ENCODE results near the gene P2RX2.
A peak's percentile ranks its signal among the peaks of the same experiment; 100 is the strongest.

The P2RX2 gene

GRCh38 chr12:132604668-132605441, 13.7 kb upstream of the P2RX2 start:
- Mint-ChIP-seq H3K27ac (no peak overlapping the region), H3K4me1 (peaks cover 30% of the 10 kb centered on the region), H3K9me3 (no peaks in the 10 kb centered on the region), H3K4me3 (no peak overlapping the region), H3K36me3 (no peaks in the 10 kb centered on the region)
- no peak for ATAC-seq
- no peak for DNase-seq (ENCODE audit: low spot score in 2 of 2)

GRCh38 chr12:132605892-132606291, 12.7 kb upstream of the P2RX2 start:
- Mint-ChIP-seq H3K9me3 (no peaks in the 10 kb centered on the region), H3K4me1 (peaks cover 31% of the 10 kb centered on the region), H3K4me3 (no peak overlapping the region), H3K36me3 (no peaks in the 10 kb centered on the region), H3K27ac (no peak overlapping the region)
- ATAC-seq (no peak), DNase-seq (ENCODE audit: low spot score in 2 of 2) (no peak)

- no peak overlapping the region for H3K4me3 Mint-ChIP-seq
- DNase-seq (ENCODE audit: low spot score in 2 of 2) (no peak), ATAC-seq (no peak)
- no peak overlapping the region for H3K27ac Mint-ChIP-seq
- no peaks in the 10 kb centered on the region for H3K9me3 Mint-ChIP-seq
- no peaks in the 10 kb centered on the region for H3K36me3 Mint-ChIP-seq
- peaks cover 28% of the 10 kb centered on the region for H3K4me1 Mint-ChIP-seq
Observed at GRCh38 chr12:132606466-132606865, 12.1 kb upstream of the P2RX2 start.

- no peak for ATAC-seq
- no peak for DNase-seq (ENCODE audit: low spot score in 2 of 2)
- Mint-ChIP-seq H3K36me3 (no peaks in the 10 kb centered on the region), H3K27ac (no peak overlapping the region), H3K4me3 (no peak overlapping the region), H3K4me1 (peaks cover 28% of the 10 kb centered on the region), H3K9me3 (no peaks in the 10 kb centered on the region)
Observed at GRCh38 chr12:132606927-132607326, 11.6 kb upstream of the P2RX2 start.

- DNase-seq (ENCODE audit: low spot score in 2 of 2) (no peak), ATAC-seq (no peak)
- H3K4me3 Mint-ChIP-seq, result no peak overlapping the region
Observed at GRCh38 chr12:132608231-132609171, 10.1 kb upstream of the P2RX2 start.

GRCh38 chr12:132610051-132610759, 8.4 kb upstream of the P2RX2 start, which contains the start of gene LRCOL1:
Gene LRCOL1, minus strand, starts transcription at chr12:132610582. Its CDS starts 4,331 bp downstream, at chr12:132606251.
- Mint-ChIP-seq H3K4me1 (peaks cover 33% of the 10 kb centered on the region), H3K4me3 (peak within 1 kb of the TSS; percentile 15), H3K9me3 (no peaks in the 10 kb centered on the region), H3K36me3 (no peaks in the 10 kb centered on the region), H3K27ac (no peak within 1 kb of the TSS)
- no peak for ATAC-seq
- DNase-seq (ENCODE audit: low spot score in 2 of 2), result no peak

More at GRCh38 chr12:132608231-132609171, 10.1 kb upstream of the P2RX2 start:
- no peak overlapping the region for H3K27ac Mint-ChIP-seq
- H3K4me1 Mint-ChIP-seq, result peaks cover 28% of the 10 kb centered on the region
- H3K9me3 Mint-ChIP-seq, result no peaks in the 10 kb centered on the region
- H3K36me3 Mint-ChIP-seq, result no peaks in the 10 kb centered on the region

- Mint-ChIP-seq H3K9me3 (no peaks in the 10 kb centered on the region), H3K4me1 (peaks cover 37% of the 10 kb centered on the region), H3K27ac (no peak overlapping the region), H3K36me3 (no peaks in the 10 kb centered on the region), H3K4me3 (no peak overlapping the region)
- DNase-seq (ENCODE audit: low spot score in 2 of 2) (no peak), ATAC-seq (no peak)
Observed at GRCh38 chr12:132610866-132611602, 7.5 kb upstream of the P2RX2 start.

- Mint-ChIP-seq H3K36me3 (no peaks in the 10 kb centered on the region), H3K4me1 (peaks cover 34% of the 10 kb centered on the region), H3K4me3 (no peak overlapping the region), H3K9me3 (no peaks in the 10 kb centered on the region), H3K27ac (no peak overlapping the region)
- ATAC-seq (no peak), DNase-seq (ENCODE audit: low spot score in 2 of 2) (no peak)
Observed at GRCh38 chr12:132611620-132612019, 7.0 kb upstream of the P2RX2 start.

- Mint-ChIP-seq H3K27ac (no peak overlapping the region), H3K9me3 (no peaks in the 10 kb centered on the region), H3K36me3 (no peaks in the 10 kb centered on the region), H3K4me1 (peaks cover 28% of the 10 kb centered on the region), H3K4me3 (no peak overlapping the region)
- ATAC-seq, result no peak
- no peak for DNase-seq (ENCODE audit: low spot score in 2 of 2)
Observed at GRCh38 chr12:132614029-132614428, 4.5 kb upstream of the P2RX2 start.

GRCh38 chr12:132614861-132615578, 3.6 kb upstream of the P2RX2 start:
- peaks cover 27% of the 10 kb centered on the region for H3K4me1 Mint-ChIP-seq
- H3K27ac Mint-ChIP-seq, result no peak overlapping the region
- H3K9me3 Mint-ChIP-seq, result no peaks in the 10 kb centered on the region
- H3K4me3 Mint-ChIP-seq, result no peak overlapping the region
- H3K36me3 Mint-ChIP-seq, result no peaks in the 10 kb centered on the region
- peak; percentile 67 to 87 for DNase-seq (ENCODE audit: low spot score in 2 of 2)
- peak; percentile 87 for ATAC-seq

- no peaks in the 10 kb centered on the region for H3K36me3 Mint-ChIP-seq
- no peak overlapping the region for H3K4me3 Mint-ChIP-seq
- peaks cover 22% of the 10 kb centered on the region for H3K4me1 Mint-ChIP-seq
- H3K9me3 Mint-ChIP-seq, result no peaks in the 10 kb centered on the region
- no peak overlapping the region for H3K27ac Mint-ChIP-seq
- no peak for ATAC-seq
- DNase-seq (ENCODE audit: low spot score in 2 of 2), result no peak
Observed at GRCh38 chr12:132615579-132616038, 3.0 kb upstream of the P2RX2 start.

- peak overlapping the region; percentile 4 for H3K4me3 Mint-ChIP-seq
- peaks cover 6% of the 10 kb centered on the region for H3K36me3 Mint-ChIP-seq
- H3K9me3 Mint-ChIP-seq, result no peaks in the 10 kb centered on the region
- DNase-seq (ENCODE audit: low spot score in 2 of 2) (no peak), ATAC-seq (no peak)
- H3K4me1 Mint-ChIP-seq, result peaks cover 20% of the 10 kb centered on the region
- H3K27ac Mint-ChIP-seq, result no peak overlapping the region
Observed at GRCh38 chr12:132617135-132617701, 1.4 kb upstream of the P2RX2 start.

- Mint-ChIP-seq H3K4me1 (peaks cover 27% of the 10 kb centered on the region), H3K36me3 (peaks cover 13% of the 10 kb centered on the region), H3K27ac (no peak overlapping the region), H3K4me3 (peak overlapping the region; percentile 4), H3K9me3 (no peaks in the 10 kb centered on the region)
- no peak for ATAC-seq
- DNase-seq (ENCODE audit: low spot score in 2 of 2), result no peak
Observed at GRCh38 chr12:132617822-132618682, 524 bp upstream of the P2RX2 start.

Data from stimulated activated effector memory CD8-positive, alpha-beta T cell treated with anti-CD3 and anti-CD28 coated beads, Interleukin-12 subunit alpha, Interleukin-12 subunit beta, amount 100 ng/mL, for 72 hours (primary cell).